ENCODE data around the gene DLGAP4.

Gene DLGAP4

DNA sequence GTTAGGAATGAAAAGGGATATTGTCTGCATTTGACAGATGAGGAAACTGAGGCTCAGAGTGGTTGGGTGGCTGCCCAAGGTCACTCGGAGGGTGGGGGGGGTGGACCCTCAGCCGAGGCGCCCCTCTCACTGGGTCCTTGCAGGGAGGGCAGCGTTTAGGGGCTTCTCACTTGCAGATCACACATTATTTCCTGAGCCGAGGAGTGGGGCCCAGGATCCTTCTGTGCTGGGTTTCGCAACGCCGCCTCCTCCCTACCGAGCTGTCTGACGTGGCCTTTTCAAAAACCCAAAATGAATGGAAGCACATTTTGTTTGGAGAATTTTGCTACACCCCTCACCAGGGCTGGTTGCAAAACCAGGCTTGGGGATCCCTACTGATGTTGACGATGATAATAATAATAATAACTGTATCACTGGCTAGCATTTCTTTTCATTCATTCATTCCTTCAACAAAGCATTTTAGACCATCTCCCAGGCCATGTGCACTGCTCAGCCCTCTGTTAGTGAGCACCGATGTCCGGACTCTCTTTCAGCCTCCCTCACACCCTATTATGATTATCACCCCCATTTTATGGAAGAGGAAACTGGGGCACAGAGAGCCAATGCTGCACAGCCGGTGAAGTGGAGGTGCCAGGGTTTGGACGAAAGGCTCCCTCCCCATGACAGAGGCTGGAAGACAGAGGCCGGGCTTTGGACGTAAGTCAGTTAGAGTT, 5.2 kb downstream of the DLGAP4 start:
- Histone ChIP-seq H3K4me3 (ENCODE audit: low read depth, low read length) (no peak overlapping the region), H3K9me3 (ENCODE audit: control insufficient read depth, insufficient read depth, low read depth, low read length) (no peaks in the 10 kb centered on the region), H3K9ac (ENCODE audit: low read length) (no peak overlapping the region), H3K27ac (ENCODE audit: low read depth, low read length) (no peak overlapping the region), H3K4me1 (ENCODE audit: control insufficient read depth, insufficient read depth, low read length) (peaks cover 9% of the 10 kb centered on the region; the same call in 1 of the 2 replicates), H3K36me3 (ENCODE audit: control insufficient read depth, insufficient read depth, low read length) (no peaks in the 10 kb centered on the region), H3K27me3 (ENCODE audit: control insufficient read depth, insufficient read depth, low read length) (peaks cover 45% of the 10 kb centered on the region)

DNA sequence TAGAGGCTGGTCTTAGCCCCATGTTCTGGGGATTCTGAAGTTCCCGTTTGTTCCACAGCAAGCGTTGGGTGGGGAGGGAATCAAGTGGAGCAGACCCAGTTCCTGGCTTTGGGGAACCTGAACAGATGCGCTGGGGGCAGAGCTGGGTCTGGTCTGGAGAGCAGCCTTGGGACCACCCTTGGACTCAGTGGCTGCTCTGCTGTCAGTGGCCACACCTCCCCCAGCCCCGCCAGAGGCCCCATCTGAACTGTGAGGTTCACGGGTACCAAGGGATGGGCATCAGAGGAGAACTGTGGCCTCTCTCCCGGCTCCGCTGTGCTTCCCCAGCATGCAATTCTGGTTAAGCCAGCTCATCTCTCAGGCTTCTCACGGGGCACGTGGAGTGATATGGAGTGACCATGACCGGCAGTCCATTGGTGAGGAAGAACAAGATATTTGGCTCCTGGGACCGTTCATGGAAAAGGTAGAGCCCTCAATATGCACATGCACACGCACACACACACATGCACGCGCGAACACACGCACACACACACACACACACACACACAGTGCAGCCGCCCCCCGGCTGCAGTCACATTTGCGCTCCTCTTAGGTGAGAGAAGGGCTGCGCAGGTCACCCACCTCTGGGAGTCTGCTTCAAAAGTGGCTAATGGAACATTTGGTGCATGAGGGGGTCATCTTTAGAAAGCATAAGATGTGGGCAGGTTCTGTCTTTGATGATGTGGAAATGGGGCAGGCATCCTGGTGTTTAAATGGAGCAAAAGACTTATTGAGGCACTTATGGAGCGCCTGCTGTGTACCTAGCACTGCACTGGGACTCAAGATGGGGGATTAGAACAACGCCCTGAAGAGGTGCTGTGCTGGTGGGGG, 6.0 kb downstream of the DLGAP4 start:
- H3K36me3 ChIP-seq (ENCODE audit: control insufficient read depth, insufficient read depth, low read length): no peaks in the 10 kb centered on the region
- no peak overlapping the region for H3K4me3 ChIP-seq (ENCODE audit: low read depth, low read length)
- peaks cover 37% of the 10 kb centered on the region for H3K27me3 ChIP-seq (ENCODE audit: control insufficient read depth, insufficient read depth, low read length)
- H3K4me1 ChIP-seq (ENCODE audit: control insufficient read depth, insufficient read depth, low read length): peaks cover 9% of the 10 kb centered on the region; the same call in 1 of the 2 replicates
- H3K9me3 ChIP-seq (ENCODE audit: control insufficient read depth, insufficient read depth, low read depth, low read length): no peaks in the 10 kb centered on the region
- H3K9ac ChIP-seq (ENCODE audit: low read length): no peak overlapping the region
- no peak overlapping the region for H3K27ac ChIP-seq (ENCODE audit: low read depth, low read length)

GRCh38 chr20:36312724-36313441, 6.7 kb downstream of the DLGAP4 start:
- Histone ChIP-seq H3K27me3 (ENCODE audit: control insufficient read depth, insufficient read depth, low read length) (peaks cover 29% of the 10 kb centered on the region), H3K4me1 (ENCODE audit: control insufficient read depth, insufficient read depth, low read length) (peaks cover 2% of the 10 kb centered on the region; the same call in 1 of the 2 replicates), H3K4me3 (ENCODE audit: low read depth, low read length) (no peak overlapping the region), H3K9ac (ENCODE audit: low read length) (no peak overlapping the region), H3K9me3 (ENCODE audit: control insufficient read depth, insufficient read depth, low read depth, low read length) (no peaks in the 10 kb centered on the region), H3K36me3 (ENCODE audit: control insufficient read depth, insufficient read depth, low read length) (no peaks in the 10 kb centered on the region), H3K27ac (ENCODE audit: low read depth, low read length) (no peak overlapping the region)

DNA sequence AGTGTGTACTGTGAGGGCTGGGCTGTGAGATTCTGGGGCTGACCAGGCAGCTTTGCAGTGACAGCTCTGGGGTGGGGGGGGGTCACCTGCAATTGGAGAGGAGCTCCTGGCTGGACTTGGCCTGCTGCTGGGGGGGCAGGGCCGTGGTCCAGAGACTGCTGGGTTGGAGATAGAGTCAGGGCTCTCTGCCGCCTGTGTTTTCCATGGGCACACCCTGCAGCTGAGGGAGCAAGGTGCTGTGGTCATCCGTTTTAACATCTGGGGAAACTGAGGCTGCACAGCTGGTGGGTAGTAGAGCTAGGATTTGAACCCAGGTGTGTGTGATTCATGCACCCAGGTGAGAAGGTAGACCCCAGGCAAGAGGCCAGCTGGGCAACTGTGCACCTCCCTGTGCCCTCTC, 7.3 kb downstream of the DLGAP4 start:
- Histone ChIP-seq H3K4me3 (ENCODE audit: low read depth, low read length) (no peak overlapping the region), H3K4me1 (ENCODE audit: control insufficient read depth, insufficient read depth, low read length) (no peaks in the 10 kb centered on the region), H3K36me3 (ENCODE audit: control insufficient read depth, insufficient read depth, low read length) (no peaks in the 10 kb centered on the region), H3K27me3 (ENCODE audit: control insufficient read depth, insufficient read depth, low read length) (peaks cover 23% of the 10 kb centered on the region; the same call in 1 of the 2 replicates), H3K9me3 (ENCODE audit: control insufficient read depth, insufficient read depth, low read depth, low read length) (no peaks in the 10 kb centered on the region), H3K9ac (ENCODE audit: low read length) (no peak overlapping the region), H3K27ac (ENCODE audit: low read depth, low read length) (no peak overlapping the region)

DNA sequence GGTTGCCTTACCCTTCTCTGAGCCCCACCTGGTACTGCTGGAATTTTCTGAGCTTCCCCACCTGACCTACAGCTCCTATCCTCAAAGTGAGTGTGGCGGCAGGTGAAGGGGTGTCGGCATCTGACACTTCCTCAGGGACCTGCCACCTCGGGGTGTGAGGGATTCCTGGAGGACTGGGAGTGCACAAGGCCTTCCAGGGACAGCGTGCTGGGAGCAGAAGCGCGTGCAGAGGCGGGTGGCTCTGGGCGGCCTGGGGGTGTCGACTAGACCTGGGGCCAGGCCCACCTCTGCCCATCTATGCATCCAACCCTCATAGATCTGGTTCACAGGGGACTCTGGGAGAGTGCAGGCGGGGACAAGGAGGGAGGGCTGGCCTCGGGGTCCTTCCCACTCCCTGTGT, 7.8 kb downstream of the DLGAP4 start:
- Histone ChIP-seq H3K36me3 (ENCODE audit: control insufficient read depth, insufficient read depth, low read length) (no peaks in the 10 kb centered on the region), H3K27me3 (ENCODE audit: control insufficient read depth, insufficient read depth, low read length) (peaks cover 19% of the 10 kb centered on the region; the same call in 1 of the 2 replicates), H3K4me3 (ENCODE audit: low read depth, low read length) (no peak overlapping the region), H3K27ac (ENCODE audit: low read depth, low read length) (no peak overlapping the region), H3K9ac (ENCODE audit: low read length) (no peak overlapping the region), H3K4me1 (ENCODE audit: control insufficient read depth, insufficient read depth, low read length) (no peaks in the 10 kb centered on the region), H3K9me3 (ENCODE audit: control insufficient read depth, insufficient read depth, low read depth, low read length) (no peaks in the 10 kb centered on the region)

DNA sequence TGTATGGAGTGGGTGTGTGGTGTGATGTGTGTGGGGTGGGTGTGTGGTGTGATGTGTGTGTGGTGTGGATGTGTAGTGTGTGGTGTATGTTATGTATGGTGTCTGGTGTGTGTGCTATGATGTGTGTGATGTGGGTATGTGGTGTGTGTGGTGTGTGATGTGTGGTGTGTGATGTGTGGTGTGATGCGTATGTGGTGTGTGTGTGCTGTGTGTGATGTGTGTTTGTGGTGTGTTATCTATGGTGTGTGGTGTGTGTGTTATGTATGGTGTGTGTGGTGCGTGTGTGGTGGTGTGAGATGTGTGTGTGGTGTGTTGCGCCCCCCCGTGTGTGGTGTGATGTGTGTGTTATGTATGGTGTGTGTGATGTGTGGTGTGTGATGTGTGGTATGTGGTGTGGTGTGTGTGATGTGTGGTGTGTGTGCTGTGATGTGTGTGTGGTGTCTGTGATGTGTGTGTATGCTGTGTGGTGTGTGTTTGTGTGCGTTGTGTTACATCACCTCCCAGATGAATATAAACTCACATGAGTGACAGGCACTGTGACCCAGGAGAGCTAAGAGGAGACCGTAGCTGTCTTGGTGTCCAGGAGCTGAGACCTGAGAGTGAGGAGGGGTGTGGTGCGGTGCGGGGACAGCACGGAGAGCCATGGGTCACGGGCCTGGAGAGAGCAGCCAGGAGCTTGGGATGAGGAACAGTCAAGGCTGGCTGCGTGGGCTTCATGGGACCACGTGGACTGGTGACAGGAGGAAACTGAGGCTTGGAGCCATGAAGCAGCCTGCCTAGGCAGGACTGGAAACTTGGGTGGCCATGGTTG, 8.8 kb downstream of the DLGAP4 start:
- no peak overlapping the region for H3K4me3 ChIP-seq (ENCODE audit: low read depth, low read length)
- H3K9me3 ChIP-seq (ENCODE audit: control insufficient read depth, insufficient read depth, low read depth, low read length): no peaks in the 10 kb centered on the region
- H3K27ac ChIP-seq (ENCODE audit: low read depth, low read length): no peak overlapping the region
- H3K9ac ChIP-seq (ENCODE audit: low read length): no peak overlapping the region
- H3K36me3 ChIP-seq (ENCODE audit: control insufficient read depth, insufficient read depth, low read length): no peaks in the 10 kb centered on the region
- peaks cover 11% of the 10 kb centered on the region; the same call in 1 of the 2 replicates for H3K27me3 ChIP-seq (ENCODE audit: control insufficient read depth, insufficient read depth, low read length)
- peaks cover 4% of the 10 kb centered on the region; the same call in 1 of the 2 replicates for H3K4me1 ChIP-seq (ENCODE audit: control insufficient read depth, insufficient read depth, low read length)

DNA sequence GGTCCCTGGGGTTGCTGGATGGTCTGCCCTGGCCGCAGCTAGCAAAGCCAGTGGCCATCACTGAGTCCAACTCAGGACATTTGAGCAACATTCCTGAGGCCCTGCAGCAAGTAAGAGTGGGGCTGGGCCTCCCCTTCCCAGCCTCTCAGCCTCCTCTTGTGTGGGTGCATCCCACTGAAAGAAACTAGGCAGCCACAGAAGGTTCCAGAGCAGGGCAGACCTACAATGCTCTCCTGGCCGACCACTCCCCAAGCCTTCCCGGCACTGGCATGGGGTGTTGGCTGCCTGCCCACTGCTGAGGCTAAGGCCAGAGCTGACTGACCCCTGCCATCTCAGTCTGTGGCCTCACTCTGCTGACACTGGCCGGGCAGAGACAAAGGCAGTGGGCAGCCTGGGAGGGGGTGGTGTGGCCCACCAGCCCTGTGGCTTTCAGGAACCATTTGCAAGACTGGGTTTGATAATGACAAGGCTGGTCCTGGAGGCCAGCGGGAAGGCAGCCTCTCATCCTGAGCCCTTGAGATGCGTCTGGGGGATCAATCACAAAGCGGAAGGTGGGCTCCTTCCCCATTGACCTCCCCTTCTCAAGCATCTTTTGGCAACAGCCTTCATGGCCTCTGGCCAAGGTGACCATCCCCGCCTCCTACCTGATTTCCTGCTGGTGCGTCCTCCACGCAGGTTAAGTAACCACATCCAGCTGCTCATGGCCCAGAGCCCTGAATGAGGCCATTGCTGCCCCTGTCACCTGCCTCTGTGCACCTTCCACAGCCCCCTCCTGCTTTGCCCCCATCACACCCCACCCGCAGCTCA, 9.6 kb downstream of the DLGAP4 start:
- H3K4me1 ChIP-seq (ENCODE audit: control insufficient read depth, insufficient read depth, low read length): peaks cover 10% of the 10 kb centered on the region; the same call in 1 of the 2 replicates
- H3K4me3 ChIP-seq (ENCODE audit: low read depth, low read length): no peak overlapping the region
- no peaks in the 10 kb centered on the region for H3K9me3 ChIP-seq (ENCODE audit: control insufficient read depth, insufficient read depth, low read depth, low read length)
- no peaks in the 10 kb centered on the region for H3K36me3 ChIP-seq (ENCODE audit: control insufficient read depth, insufficient read depth, low read length)
- H3K9ac ChIP-seq (ENCODE audit: low read length): no peak overlapping the region
- no peak overlapping the region for H3K27ac ChIP-seq (ENCODE audit: low read depth, low read length)
- peaks cover 3% of the 10 kb centered on the region; the same call in 1 of the 2 replicates for H3K27me3 ChIP-seq (ENCODE audit: control insufficient read depth, insufficient read depth, low read length)

DNA sequence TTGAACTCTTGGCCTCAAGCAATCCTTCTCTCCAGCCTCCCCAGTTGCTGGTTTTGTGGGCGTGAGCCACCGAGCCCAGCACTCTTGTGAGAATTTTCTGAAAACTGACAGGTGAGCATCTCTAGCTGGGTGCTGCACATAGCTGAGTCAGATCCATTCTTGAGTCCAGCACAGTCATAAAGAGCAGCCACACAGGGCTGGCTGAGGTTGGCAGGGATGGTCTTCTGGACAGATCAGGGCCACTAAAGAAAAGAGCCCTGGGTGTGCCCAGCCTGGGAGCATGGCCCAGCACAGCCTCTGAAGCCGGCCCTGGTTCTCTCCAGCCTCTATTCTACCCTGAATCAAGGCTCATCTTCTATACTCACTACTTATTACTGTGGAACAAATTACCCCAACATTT, 11.5 kb downstream of the DLGAP4 start:
- H3K27ac ChIP-seq (ENCODE audit: low read depth, low read length): no peak overlapping the region
- no peaks in the 10 kb centered on the region for H3K36me3 ChIP-seq (ENCODE audit: control insufficient read depth, insufficient read depth, low read length)
- H3K27me3 ChIP-seq (ENCODE audit: control insufficient read depth, insufficient read depth, low read length): no peaks in the 10 kb centered on the region; the same call in 1 of the 2 replicates
- H3K9me3 ChIP-seq (ENCODE audit: control insufficient read depth, insufficient read depth, low read depth, low read length): no peaks in the 10 kb centered on the region
- H3K4me3 ChIP-seq (ENCODE audit: low read depth, low read length): no peak overlapping the region
- peaks cover 10% of the 10 kb centered on the region; the same call in 1 of the 2 replicates for H3K4me1 ChIP-seq (ENCODE audit: control insufficient read depth, insufficient read depth, low read length)
- no peak overlapping the region for H3K9ac ChIP-seq (ENCODE audit: low read length)

DNA sequence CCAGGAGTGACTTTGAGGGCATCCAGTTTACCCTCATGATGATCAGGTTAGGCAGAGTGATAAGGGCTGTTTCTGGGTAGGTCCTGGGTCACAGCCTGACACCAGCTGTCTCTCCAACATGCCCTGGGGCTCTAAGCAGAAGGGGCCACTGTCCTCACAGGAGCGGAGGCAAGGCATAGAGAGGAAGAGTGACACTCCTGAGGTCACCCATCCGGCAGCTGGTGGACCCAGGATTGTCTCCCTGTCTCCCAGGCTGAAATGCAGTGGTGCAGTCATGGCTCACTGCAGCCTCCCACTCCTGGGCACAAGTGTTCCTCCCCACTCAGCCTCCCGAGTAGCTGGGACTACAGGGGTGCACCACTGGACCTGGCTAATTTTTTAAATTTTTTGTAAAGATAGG, 12.0 kb downstream of the DLGAP4 start:
- Histone ChIP-seq H3K36me3 (ENCODE audit: control insufficient read depth, insufficient read depth, low read length) (no peaks in the 10 kb centered on the region), H3K4me3 (ENCODE audit: low read depth, low read length) (no peak overlapping the region), H3K27me3 (ENCODE audit: control insufficient read depth, insufficient read depth, low read length) (no peaks in the 10 kb centered on the region), H3K4me1 (ENCODE audit: control insufficient read depth, insufficient read depth, low read length) (peaks cover 10% of the 10 kb centered on the region; the same call in 1 of the 2 replicates), H3K9ac (ENCODE audit: low read length) (no peak overlapping the region), H3K27ac (ENCODE audit: low read depth, low read length) (no peak overlapping the region), H3K9me3 (ENCODE audit: control insufficient read depth, insufficient read depth, low read depth, low read length) (no peaks in the 10 kb centered on the region)

Measured in HUES6 (cell line).